Bronchial epithelial cell (primary cell): ENCODE results near the gene SKI. TPM values are rescaled to one million over a fixed set of nuclear protein-coding genes. Genes with fewer than 3 reads are reported as not detected.

Experiments
- DNase-seq: peaks from one replicate; pipeline ENCODE4 v3.0.0-alpha.2; 2010; ENCODE audit warnings: low read depth
- FAIRE-seq: peaks from 2 replicates; lab custom pipeline; 2011; peaks lifted over from hg19 to GRCh38; lab: Jason Lieb, UNC
- H3K27me3 ChIP-seq: 2 replicates; pipeline ENCODE4 v1.5.1; 2011; ENCODE audit warnings: low read length; ENCODE audit not compliant: control insufficient read depth, insufficient read depth
- H3K36me3 ChIP-seq: 2 replicates; pipeline ENCODE4 v1.5.1; 2011; ENCODE audit warnings: low read length; ENCODE audit not compliant: control insufficient read depth, insufficient read depth
- H3K4me3 ChIP-seq: 2 replicates; pipeline ENCODE4 v1.5.1; 2011; ENCODE audit warnings: mild to moderate bottlenecking, low read depth, low read length, control low read depth
- total RNA-seq: library from RNA; depleted of rRNA; stranded (reverse); fragments of >200 nt; gene quantifications from 2 replicates; pipeline ENCODE4 v1.2.1, GENCODE V29; 2014
- TF ChIP-seq, protein P1 (sequence below): IDR thresholded peaks from 2 replicates; pipeline ENCODE4 v1.5.1; 2011; ENCODE audit warnings: mild to moderate bottlenecking, moderate library complexity, low read length, control low read depth, inconsistent platforms; ENCODE audit not compliant: insufficient read depth, severe bottlenecking

The SKI gene
- total RNA-seq, 1 donor from 2014 or later, result 8.4 TPM

GRCh38 chr1:2343023-2343935, 115.2 kb downstream of the SKI start:
- H3K36me3 ChIP-seq, result no peaks in the 10 kb centered on the region
- H3K4me3 ChIP-seq, result no peak overlapping the region
- no peak for FAIRE-seq
- H3K27me3 ChIP-seq, result no peaks in the 10 kb centered on the region
- TF ChIP-seq, protein P1, sequence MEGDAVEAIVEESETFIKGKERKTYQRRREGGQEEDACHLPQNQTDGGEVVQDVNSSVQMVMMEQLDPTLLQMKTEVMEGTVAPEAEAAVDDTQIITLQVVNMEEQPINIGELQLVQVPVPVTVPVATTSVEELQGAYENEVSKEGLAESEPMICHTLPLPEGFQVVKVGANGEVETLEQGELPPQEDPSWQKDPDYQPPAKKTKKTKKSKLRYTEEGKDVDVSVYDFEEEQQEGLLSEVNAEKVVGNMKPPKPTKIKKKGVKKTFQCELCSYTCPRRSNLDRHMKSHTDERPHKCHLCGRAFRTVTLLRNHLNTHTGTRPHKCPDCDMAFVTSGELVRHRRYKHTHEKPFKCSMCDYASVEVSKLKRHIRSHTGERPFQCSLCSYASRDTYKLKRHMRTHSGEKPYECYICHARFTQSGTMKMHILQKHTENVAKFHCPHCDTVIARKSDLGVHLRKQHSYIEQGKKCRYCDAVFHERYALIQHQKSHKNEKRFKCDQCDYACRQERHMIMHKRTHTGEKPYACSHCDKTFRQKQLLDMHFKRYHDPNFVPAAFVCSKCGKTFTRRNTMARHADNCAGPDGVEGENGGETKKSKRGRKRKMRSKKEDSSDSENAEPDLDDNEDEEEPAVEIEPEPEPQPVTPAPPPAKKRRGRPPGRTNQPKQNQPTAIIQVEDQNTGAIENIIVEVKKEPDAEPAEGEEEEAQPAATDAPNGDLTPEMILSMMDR, result no peak
- no peak for DNase-seq

DNA sequence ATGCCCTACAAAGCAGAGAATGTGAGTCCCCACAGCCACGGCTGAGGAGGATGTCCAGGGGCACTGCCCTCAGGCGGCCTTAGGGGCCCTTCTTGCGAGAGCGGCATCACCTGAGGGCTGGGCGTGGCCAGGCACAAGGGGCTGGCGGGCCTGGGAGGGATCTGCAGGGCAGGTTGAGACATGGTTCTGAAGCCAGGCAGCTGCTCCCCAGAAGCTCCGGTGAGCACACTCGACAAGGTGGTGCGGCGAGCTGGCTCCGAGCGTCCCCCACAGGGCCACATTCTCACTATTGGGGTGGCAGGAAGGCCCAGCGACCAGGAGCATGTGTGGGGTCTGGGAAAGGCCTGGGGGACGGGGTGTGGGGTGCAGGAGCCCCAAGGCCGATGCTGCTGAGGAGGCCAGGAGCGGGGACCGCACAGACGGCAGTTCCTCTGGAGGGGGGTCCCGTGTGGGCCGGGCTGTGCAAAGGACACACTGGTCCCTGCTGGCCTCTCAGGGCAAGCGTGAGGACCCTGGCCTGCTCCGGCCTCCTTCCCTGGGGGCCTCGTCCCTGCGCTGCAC, 116.1 kb downstream of the SKI start:
- no peaks in the 10 kb centered on the region for H3K36me3 ChIP-seq
- peak; percentile 52 for DNase-seq

GRCh38 chr1:2344744-2345296, 116.7 kb downstream of the SKI start:
- DNase-seq (no peak), FAIRE-seq (no peak)
- Histone ChIP-seq H3K27me3 (no peaks in the 10 kb centered on the region), H3K36me3 (no peaks in the 10 kb centered on the region), H3K4me3 (no peak overlapping the region)
- TF ChIP-seq, protein P1, result no peak

More for the DNA sequence above, 116.1 kb downstream of the SKI start:
- FAIRE-seq, result no peak
- TF ChIP-seq, protein P1, result no peak
- H3K27me3 ChIP-seq, result no peaks in the 10 kb centered on the region
- H3K4me3 ChIP-seq, result no peak overlapping the region

DNA sequence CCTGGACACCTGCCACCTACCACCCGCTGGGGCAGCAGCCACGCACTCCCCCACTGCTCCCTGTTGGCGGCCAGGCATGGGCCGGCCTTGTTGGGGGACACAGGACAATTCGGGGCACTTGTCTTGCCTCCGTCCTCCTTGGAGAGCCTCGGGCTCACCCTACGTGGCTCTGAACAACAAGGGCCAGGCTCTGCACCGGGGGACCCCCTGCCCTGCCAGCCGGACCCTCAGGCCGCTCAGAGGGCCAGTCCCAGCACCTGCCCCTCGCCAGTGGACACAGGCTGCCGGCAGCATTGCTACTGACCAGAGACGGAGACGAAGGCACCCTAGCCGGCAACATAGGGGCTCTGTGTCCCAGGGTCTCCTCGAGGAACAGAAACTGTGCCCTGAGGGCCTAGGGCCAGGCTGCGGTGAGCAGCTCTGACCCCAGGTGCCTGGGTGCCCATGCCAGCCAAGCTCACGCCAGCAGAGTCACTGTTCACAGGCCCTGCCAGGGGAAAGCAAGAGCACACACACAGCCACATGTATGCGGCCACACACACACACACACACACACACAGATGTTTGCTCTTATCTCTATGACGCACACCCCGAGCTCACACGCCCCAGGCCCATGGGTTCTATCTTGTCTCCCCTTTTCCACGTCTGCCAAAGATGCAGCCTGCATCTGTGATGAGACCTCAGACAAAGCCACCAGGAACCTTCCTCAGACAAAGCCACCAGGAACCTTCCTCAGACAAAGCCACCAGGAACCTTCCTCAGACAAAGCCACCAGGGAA, 117.4 kb downstream of the SKI start:
- TF ChIP-seq, protein P1, result no peak
- H3K27me3 ChIP-seq, result no peaks in the 10 kb centered on the region
- no peak overlapping the region for H3K4me3 ChIP-seq
- FAIRE-seq (peak; percentile 52), DNase-seq (no peak)
- H3K36me3 ChIP-seq, result no peaks in the 10 kb centered on the region

DNA sequence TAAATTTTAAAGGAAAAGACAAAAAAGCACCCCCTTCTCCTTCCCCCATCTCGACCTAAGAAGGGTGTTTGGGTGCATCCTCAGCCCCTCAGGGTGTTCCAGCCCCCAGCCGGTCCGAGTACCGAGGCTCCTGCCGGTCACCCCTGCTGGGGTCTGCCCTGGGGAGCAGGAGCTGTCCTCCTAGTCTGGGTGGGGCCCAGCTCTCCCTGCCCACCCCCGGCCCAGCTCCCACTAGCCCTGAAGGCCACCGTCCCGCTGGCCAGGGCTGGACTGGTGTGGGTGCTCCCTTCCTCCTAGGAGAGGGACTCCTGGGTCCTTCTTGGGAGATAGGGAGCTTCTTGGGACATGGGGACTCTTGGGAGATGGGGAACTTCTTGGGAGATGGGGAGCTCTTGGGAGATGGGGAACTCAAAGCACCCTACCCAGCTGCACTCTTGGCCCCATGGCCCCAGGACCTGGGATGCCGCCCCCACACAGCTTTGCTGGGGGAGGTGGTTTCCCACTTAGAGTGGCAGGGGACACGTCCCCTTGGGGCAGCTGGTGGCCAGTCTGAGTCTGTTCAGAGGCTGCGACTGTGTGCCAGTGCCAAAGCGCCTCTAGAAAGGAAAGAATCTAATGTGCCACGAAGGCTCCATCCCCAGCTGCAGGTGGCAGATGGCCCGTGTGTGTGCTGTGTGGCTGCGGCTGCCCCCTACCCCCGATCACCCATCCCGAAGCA, 118.7 kb downstream of the SKI start:
- Histone ChIP-seq H3K4me3 (no peak overlapping the region), H3K27me3 (no peaks in the 10 kb centered on the region), H3K36me3 (no peaks in the 10 kb centered on the region)
- TF ChIP-seq, protein P1, result no peak
- FAIRE-seq (no peak), DNase-seq (no peak)
